Stimulated activated CD4-positive, alpha-beta T cell treated with anti-CD3 and anti-CD28 coated beads, Interleukin-1b, Interleukin-23, amount 100 ng/mL, for 4 hours (primary cell): Measurements from ENCODE around the gene ENPP6.

Source experiments
- DNase-seq, 2 donors: peaks; one replicate each; pipeline ENCODE4 v3.0.0-alpha.2; 2020; ENCODE audit warnings: low read depth in 2 of 2

The ENPP6 gene

GRCh38 chr4:184104419-184105101 is 113.1 kb downstream of the ENPP6 start:
- no peak for DNase-seq

- DNase-seq, result no peak
These were observed 114.0 kb downstream of the ENPP6 start for GRCh38 chr4:184103527-184104264.

- no peak for DNase-seq
These were observed 114.7 kb downstream of the ENPP6 start for GRCh38 chr4:184102927-184103326.

GRCh38 chr4:184102488-184102887 is 115.2 kb downstream of the ENPP6 start:
- no peak for DNase-seq

GRCh38 chr4:184101711-184102110 is 116.0 kb downstream of the ENPP6 start:
- DNase-seq, result no peak

- peak; percentile 5 to 45 for DNase-seq
These were observed 117.3 kb downstream of the ENPP6 start for GRCh38 chr4:184100297-184100885.

- no peak for DNase-seq
These were observed 118.1 kb downstream of the ENPP6 start for GRCh38 chr4:184099535-184099966.

- no peak for DNase-seq
These were observed 118.7 kb downstream of the ENPP6 start for GRCh38 chr4:184099000-184099399.

GRCh38 chr4:184097815-184098214 is 119.9 kb downstream of the ENPP6 start:
- DNase-seq, result no peak

GRCh38 chr4:184097241-184097605 is 120.5 kb downstream of the ENPP6 start:
- DNase-seq, result no peak

- DNase-seq, result no peak
These were observed 121.0 kb downstream of the ENPP6 start for GRCh38 chr4:184096561-184097240.

GRCh38 chr4:184094532-184095159 is 123.0 kb downstream of the ENPP6 start:
- DNase-seq, result no peak

GRCh38 chr4:184091986-184092385 is 125.7 kb downstream of the ENPP6 start:
- no peak for DNase-seq

- DNase-seq, result no peak
These were observed 127.1 kb downstream of the ENPP6 start for GRCh38 chr4:184090571-184090970.

- no peak for DNase-seq
These were observed 137.0 kb downstream of the ENPP6 start for GRCh38 chr4:184080674-184081073.

- no peak for DNase-seq
These were observed 142.8 kb downstream of the ENPP6 start for GRCh38 chr4:184074677-184075388.

- no peak for DNase-seq
These were observed 149.6 kb downstream of the ENPP6 start for GRCh38 chr4:184067931-184068554.

- DNase-seq, result no peak
These were observed 150.9 kb downstream of the ENPP6 start for GRCh38 chr4:184066584-184067300.

GRCh38 chr4:184064877-184065276 is 152.8 kb downstream of the ENPP6 start:
- DNase-seq, result no peak

GRCh38 chr4:184062769-184063168 is 154.9 kb downstream of the ENPP6 start:
- no peak for DNase-seq
